ENCODE results near the gene COL25A1.
"Not testable (repeated sequence)": the region's sequence is repeated elsewhere in the genome, so short reads cannot be mapped to it uniquely, and the experiment has no call there.

COL25A1 gene

DNA sequence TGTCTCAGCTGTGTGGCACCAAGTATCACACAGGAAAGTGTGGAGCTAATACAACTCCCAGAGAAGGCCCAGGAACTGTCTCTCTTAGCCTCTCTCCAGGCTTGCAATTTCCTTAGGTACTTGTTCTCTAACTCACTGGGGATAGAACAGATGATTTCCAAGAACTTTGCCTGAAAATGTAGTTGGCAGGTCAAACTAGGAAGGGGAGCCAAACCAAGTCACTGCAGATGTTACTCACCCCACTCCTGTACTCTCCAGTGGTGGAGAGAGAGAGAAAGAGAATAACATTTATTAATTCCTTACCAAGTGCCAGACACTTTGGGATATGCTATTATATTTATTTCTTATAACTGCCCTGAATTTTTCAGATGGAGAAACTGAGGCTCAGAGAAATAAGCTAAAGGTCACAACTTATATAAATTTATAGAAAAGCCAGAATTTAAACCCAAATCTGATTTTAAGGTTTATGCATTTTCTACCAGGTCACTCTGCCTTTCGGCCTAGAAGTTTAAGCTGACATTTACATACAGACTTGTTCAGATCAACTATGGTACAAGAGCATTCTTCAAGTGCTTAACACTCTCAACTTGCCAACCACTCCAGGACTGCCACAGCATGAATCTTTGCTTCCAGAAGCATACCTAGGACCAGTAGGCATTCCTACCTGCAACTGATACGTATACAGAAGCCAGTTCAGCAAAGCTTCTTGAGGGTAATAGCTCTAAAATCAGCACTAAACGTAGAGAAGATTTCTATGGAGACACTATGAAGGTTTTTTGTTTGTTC lies 291.0 kb downstream of the COL25A1 start:
- DNase-seq (ENCODE audit: low read depth in 2 of 2), result no peak

DNA sequence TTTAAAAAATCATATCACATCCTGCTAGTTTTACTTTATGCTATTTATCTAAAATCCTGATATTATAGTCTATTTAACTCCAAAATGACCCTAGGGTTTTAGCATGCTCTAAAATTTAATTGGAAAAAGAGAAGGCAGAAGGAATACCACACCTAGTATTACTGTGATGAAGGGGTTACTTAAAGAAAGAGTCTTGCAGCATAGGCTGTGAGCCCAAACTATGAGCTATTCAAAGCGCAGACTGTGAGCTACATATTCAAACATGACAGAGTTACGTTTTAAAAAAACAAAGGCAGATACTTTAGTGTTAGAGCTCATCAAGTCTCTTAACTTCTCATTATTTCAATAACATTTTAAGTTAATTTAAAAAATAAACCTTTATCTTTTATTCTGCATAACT lies 291.9 kb downstream of the COL25A1 start:
- no peak for DNase-seq (ENCODE audit: low read depth in 2 of 2)

DNA sequence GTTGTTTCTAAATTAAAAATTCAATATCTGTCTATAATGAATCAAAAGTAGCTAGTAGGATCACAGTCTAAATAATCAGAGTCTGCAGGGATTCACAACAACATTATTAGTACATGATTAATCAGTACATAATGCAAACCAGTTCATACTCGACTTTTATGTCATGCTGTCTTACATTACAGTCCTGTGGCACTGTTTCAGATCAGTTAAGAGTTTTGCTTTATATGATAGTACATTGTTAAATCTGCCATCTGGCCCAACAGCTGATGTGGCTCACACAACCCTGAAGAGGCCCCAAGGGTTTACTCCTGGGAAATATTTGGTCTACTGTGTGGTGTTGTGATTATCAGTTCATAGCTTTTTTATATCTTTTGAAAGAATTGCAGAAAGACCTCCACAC lies 292.5 kb downstream of the COL25A1 start:
- no peak for DNase-seq (ENCODE audit: low read depth in 2 of 2)

DNA sequence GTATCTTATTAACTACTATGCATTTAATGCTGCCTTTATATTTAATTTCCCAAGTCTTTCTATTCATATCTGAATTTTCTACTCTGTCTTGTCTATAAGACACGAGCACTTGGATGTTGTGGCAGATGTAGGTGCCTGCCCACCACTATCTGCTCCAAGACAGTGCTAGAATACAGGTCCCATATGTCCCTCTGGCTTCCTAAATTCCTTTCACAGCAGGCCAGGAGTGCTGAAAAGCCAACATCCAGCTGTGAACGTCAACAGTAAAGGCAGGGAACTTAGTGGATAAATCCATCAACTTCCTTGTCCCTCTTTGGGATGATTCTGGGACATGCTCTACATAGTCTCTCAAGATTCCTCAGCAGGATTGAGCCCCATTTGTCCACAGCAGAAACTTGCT lies 294.5 kb downstream of the COL25A1 start:
- DNase-seq (ENCODE audit: low read depth in 2 of 2), result no peak

DNA sequence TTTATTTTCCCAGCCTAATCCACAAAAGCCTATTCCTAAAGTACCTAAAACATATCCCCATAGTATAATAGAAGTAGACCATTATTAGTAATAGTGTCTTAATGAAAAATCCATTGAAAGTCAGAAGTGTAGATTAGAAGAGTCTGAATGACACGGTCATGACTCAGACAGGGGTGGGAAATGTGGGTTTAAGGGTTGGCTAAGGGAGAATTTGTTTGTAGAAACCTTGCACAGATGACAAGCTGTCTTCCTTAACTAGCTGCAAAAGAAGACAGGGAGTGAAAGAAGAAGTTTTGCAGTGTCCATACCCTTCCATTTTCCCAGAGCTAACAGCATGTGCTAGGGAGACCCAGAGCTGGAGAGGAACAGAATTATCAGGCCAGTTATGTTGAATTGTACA lies 296.9 kb downstream of the COL25A1 start:
- no peak for DNase-seq (ENCODE audit: low read depth in 2 of 2)

DNA sequence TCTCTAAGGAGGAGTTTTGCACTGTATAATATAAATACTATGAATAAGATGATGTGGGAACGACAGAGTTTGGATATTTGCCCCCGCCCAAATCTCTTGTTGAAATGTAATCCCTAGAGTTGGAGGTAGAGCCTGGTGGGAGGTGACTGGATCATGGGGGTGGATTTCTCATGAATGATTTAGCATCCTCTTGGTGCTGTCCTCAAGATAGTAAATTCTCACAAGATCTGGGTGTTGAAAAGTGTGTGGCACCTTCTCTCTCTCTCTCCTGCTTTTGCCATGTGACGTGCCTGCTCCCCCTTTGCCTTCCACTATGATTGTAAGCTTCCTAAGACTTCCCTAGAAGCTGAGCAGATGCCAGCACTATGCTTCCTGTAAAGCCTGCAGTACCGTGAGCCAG lies 298.0 kb downstream of the COL25A1 start:
- DNase-seq (ENCODE audit: low read depth in 2 of 2), result no peak

DNA sequence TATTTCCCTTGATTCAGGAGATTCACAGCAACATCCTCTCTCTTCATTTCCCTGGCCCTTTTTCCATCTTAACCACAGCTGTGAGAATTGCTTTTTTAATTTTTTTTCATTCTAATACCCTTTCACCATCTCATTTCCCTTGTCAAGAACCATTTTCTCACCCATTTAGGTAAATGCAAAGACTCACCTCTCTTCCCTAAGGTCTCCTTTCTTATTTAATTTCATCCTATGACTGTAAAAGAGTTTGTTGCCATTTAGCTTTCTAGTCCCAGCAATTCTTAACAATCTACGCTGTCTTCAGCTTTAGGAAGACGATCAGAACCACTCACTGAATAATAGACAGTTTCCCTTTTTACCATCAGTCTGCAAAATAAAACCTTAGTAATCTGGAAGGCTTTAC lies 298.5 kb downstream of the COL25A1 start:
- no peak for DNase-seq (ENCODE audit: low read depth in 2 of 2)

DNA sequence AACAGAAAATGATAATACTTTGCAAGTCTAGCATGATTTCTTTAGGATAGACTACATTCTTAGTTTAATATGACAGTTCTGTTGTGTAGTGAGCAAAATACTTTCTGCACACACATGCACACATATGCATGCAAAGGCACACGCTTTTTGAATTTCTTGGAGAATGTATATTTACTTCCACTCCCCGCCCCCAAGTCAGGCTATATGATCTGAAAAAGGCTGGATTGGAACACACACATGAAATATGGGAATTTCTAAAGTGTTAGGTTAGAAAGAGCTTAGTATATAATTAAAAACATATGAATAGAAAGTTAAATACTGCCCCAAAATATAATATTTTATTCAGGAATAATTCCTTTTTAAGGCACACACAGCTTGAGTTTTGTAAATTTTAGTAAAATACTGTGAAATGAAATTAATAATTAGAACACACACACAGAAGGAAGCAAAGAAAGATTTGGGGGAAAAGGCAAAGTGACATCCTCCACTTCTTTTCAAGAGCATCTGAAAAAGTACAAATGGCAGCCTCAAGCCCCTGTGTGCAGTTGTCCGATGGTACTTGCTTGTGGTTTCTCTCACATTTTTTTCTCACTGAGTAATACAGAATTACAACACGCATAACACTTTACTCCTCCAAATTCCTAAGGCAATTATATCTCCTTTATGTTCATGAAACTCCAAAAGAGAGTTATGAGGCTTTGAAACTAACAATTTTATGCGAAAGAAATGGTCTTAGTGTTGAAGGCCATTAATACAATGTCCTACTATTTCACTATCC lies 310.7 kb downstream of the COL25A1 start:
- DNase-seq (ENCODE audit: low read depth in 2 of 2), result no peak

DNA sequence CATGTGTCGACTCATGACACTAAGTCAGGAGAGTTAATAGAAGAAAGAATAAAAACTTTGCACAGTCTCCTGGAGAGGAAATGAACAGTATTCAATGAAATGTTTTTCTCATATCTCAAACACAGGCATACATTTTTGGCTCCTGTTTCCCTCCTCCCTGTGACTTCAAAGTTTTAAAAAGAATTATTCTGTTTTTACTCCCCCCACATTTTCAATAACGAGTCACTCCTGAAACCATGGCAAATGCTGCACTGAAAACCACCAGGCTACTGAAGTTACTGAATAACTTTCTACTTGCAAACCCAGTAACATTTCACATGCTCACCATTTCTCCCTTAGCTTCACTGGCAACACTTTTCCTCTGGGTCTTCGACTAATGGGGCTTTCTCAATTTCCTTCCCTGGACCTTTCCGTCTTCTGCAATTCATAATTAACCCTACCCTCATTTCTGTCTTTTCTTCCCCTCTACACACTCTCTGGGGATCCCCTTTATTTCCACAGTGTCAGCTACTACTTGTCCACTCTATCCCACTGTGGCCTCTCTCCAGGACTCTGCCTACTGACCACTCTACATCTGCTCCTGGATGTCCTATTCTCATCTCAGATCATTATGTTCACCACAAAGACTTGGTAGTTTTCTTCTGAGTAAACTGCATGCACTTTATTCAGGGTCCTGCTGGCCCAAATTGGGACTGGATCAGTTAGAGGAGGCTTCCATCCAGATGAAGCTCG lies 313.8 kb downstream of the COL25A1 start:
- no peak for DNase-seq (ENCODE audit: low read depth in 2 of 2)

DNA sequence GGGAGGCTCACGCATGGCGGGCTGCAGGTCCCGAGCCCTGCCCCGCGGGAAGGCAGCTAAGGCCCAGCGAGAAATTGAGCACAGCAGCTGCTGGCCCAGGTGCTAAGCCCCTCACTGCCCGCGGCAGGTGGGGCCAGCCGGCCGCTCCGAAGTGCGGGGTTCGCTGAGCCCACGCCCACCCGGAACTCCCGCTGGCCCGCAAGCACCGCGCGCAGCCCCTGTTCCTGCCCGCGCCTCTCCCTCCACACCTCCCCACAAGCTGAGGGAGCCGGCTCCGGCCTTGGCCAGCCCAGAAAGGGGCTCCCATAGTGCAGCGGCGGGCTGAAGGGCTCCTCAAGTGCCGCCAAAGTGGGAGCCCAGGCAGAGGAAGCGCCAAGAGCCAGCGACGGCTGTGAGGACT lies 318.0 kb downstream of the COL25A1 start:
- DNase-seq (ENCODE audit: low read depth in 2 of 2), result not testable (repeated sequence)

DNA sequence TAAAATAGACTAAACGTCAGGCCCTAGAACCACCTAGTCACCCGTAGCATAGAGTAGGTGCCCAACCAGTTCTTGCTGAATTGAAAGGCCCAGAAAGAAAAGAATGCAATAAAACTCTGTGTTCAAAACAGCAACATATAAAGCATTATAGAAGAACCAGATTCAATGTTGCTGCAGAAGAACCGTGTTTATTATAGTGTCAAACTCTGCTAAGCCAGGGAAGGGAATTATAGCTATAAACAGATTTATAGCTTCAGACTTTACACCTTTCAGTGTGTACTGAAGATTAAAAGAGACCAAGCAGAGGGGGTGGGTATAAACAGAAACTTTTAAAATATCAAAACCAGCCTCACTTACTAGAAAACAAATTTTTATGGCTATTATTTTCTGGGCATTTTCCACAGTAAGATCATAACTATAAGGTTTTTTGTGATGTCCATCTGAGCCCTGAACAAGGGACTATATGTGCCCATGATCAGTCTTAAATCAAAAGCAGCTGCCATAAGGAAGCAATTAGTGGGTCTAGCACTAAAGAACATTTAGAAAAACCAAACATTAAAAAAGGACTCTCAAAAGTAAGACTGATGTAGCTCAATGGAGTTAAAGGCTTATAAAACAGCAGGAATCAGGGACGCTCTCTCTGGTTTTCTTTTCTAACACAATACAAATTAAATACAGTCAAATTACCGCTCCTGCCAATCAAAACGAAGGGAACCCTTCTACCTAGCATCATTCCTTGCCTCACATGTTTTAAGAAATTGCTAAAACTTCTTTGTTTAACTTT lies 319.9 kb downstream of the COL25A1 start:
- DNase-seq (ENCODE audit: low read depth in 2 of 2), result no peak

DNA sequence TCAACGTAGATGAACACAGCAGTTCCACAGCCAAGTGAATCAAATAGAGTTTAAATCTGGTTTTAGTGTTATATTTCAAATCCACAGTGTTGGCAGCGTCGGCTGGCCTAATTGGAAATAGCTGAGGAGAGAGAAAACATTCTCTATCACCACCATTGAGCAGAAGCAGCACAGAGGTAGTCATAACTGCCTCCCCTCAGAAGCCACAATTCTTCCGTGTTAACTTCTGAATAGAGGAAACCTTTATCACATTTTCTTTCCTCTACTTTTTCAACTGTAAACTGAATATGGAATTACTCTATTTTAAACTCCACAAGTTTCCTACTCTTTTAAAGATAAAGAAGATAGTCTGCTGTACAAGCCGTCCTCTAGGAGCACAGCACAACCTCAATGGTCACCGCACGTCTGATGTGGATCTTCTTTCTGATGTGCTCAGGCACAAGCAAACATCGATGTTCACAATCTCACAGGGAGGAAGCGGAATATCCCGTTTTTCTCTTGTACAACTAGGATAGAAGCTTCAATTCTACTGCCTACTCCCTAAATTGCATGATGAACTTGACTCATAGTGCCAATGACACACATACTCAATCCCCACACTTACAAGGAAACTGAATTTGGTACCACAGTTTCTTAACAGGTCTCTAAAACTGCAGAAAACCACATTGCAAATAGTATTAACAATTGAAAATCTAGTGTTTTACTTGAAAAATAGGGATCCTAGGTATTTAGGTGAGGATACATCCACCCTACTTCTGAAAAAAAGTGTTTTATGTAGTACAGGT lies 321.8 kb downstream of the COL25A1 start:
- no peak for DNase-seq (ENCODE audit: low read depth in 2 of 2)

DNA sequence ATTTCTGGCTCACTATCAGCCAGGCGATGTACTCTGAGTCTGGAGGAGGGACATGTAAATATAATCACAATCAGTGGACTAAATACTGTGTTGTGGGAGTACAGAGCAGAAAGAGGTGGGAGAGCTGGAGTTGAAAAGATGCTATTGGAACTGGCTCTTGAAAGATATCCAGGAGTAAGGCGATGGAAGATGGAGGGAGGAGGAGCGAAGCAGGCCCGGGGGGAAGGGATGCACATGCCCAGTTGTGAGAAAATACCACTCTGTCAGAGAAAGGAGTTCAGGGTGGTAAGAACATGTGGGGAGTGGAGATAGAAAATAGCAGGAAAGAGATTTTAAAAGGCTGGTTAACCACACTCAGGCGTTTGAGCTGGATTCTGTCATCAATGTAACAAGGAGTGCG lies 322.7 kb downstream of the COL25A1 start:
- no peak for DNase-seq (ENCODE audit: low read depth in 2 of 2)

DNA sequence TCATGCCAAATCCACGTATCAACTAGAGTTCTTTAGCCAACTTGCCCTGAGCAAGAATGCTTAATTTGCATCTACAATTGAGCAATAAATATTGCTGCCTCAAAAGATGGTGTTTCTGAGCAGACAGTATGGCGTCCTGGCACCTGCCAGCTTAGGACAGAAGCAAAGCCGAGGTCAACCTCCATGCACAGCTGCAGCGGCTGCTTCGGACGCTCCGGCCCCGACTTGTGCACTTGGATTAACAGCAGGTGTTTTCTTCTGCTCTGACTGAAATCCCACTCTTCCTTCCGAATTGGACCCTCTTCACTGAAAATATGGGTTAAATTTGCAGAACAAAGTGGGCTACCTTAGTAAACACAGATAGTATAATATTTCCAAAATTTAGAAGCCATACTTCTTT lies 324.4 kb downstream of the COL25A1 start:
- no peak for DNase-seq (ENCODE audit: low read depth in 2 of 2)

DNA sequence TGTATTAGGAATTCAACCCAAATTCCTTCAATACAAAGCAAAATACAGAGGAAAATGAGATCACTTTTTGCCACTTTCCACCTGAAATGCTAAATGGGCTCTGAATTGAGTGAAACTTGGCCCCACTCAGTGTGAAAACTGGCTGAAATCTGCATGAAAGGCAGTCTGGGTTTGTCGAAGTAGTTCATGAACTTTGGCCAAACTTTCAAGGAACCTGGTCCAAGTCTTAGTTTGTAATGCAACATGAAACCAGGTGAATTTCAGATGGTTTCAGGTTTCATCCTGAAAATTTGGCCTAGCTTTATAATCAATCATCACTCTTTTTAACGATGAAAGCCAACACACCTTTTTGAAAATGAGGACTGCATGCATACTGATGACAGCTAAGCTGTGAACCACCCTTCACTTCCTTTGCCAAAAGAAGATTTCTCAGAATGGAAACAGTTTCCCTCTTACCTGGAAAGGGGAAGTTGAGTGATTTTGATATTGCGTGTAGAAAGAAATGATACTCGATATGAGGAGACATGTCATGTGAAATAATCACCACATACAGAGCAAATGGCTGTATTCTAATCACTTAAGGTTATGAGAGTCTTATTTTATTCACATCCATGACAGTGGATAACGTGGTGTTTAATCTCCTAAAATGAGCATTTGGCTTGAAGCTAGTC lies 329.7 kb downstream of the COL25A1 start:
- no peak for DNase-seq (ENCODE audit: low read depth in 2 of 2)

DNA sequence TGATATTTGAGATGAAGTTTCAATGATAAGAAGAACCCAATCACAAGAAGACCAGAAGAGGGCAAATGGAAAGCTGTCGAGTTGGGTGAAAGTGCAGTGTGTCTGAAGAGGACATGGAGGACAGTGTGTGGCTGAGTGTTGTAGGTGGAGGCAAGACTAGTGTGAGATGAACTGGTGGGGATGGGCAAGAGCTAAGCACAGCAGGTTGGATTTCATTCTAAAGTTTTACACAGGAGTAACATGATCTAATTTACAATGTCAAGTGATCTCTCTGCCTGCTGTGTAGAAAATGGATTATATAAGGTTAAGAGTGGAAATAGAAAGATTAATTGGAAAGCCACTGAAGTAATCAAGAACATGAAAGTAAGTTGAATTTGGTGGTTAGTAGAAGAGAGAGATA lies 331.0 kb downstream of the COL25A1 start:
- no peak for DNase-seq (ENCODE audit: low read depth in 2 of 2)

DNA sequence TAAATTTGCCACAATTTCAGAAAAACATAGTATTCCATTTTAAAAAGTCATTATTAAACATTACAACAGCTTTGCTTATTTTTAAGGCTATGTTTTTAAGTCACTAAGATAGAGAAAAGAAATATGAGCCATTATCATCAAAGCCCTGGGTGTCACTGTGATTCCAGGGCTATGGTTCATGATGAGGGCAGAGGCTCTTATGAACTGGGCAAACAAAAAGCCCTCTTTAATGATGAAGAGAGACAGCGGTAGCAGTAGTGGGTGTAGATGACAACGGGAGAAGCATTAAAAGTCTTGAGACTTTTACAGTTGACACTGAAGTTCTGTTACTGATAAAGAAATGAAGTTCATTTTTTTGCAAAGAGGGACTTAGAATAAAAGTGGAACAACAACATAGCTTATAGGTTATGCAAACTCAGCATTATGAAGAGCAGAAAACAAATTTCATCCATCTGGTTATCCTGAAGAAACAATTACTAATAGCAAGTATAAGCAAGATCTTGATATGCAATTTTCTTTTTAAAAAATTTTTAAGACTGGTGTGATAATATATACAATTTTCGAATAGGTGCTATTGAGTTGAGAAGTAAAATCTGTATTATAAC lies 336.9 kb downstream of the COL25A1 start:
- no peak for DNase-seq (ENCODE audit: low read depth in 2 of 2)

DNA sequence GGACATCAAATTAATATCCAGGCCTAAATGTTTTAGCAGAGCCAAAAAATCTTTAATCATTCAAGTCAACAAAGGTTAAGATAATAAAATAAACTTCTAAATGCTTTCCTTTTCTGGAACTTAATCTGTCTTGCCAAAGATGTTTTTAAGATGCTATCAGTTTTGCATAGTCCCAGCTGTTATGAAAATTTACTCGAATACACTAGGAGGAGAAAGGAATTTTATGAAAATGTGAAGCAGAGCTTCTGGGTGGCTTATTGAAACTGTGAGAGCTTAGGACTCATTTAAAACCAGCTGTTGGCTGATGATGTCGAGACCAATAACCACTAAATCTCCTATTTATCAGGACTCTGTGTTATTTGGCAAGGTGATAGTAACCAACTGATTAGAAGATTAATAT lies 337.4 kb downstream of the COL25A1 start:
- no peak for DNase-seq (ENCODE audit: low read depth in 2 of 2)

DNA sequence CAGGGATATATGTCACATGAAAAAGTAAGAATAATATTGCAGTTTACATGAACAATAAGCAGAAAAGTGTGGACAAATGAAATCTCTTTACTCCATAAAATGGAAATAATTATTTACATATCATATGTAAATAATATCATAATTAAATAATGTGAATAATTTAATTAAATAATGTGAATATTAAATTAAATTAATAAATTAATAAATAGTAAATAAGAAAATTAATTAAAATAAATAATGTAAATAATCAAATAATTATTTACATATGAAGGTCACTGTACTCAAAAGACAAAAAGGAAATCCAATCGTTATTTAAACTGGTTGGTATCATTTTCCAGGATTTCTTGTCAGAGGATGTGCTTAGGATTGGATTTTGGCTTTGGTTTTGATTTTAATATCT lies 338.5 kb downstream of the COL25A1 start:
- no peak for DNase-seq (ENCODE audit: low read depth in 2 of 2)

DNA sequence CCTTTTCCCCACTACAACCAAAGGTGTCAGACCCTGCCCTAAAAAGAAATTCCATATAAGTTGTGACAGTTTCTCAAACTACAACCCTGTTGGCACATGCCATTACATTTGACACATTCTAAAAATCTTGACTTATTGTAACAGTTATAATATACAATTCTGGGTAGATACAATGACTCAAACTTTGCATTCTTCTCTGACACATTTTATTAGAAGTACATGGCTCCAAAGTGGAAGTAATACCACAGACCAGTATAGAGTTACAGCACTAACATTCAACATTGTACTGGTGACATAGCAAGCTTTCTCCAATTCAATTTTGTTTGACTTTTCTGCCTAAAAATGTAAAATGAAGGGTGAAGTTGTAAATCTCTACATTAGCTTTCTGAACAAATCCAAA lies 343.0 kb downstream of the COL25A1 start:
- DNase-seq (ENCODE audit: low read depth in 2 of 2), result no peak
